HG03432 (cell line): Measurements from ENCODE around the gene MRRF.
A peak's percentile ranks its signal among the peaks of the same experiment; 100 is the strongest.

Experiments
- ATAC-seq: cut with Tn5 transposase; IDR thresholded peaks from one replicate; pipeline ENCODE4 v1.9.1; 2021; ENCODE audit warnings: mild to moderate bottlenecking, moderate library complexity; ENCODE audit not compliant: unreplicated experiment

Gene MRRF, protein sequence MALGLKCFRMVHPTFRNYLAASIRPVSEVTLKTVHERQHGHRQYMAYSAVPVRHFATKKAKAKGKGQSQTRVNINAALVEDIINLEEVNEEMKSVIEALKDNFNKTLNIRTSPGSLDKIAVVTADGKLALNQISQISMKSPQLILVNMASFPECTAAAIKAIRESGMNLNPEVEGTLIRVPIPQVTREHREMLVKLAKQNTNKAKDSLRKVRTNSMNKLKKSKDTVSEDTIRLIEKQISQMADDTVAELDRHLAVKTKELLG

DNA sequence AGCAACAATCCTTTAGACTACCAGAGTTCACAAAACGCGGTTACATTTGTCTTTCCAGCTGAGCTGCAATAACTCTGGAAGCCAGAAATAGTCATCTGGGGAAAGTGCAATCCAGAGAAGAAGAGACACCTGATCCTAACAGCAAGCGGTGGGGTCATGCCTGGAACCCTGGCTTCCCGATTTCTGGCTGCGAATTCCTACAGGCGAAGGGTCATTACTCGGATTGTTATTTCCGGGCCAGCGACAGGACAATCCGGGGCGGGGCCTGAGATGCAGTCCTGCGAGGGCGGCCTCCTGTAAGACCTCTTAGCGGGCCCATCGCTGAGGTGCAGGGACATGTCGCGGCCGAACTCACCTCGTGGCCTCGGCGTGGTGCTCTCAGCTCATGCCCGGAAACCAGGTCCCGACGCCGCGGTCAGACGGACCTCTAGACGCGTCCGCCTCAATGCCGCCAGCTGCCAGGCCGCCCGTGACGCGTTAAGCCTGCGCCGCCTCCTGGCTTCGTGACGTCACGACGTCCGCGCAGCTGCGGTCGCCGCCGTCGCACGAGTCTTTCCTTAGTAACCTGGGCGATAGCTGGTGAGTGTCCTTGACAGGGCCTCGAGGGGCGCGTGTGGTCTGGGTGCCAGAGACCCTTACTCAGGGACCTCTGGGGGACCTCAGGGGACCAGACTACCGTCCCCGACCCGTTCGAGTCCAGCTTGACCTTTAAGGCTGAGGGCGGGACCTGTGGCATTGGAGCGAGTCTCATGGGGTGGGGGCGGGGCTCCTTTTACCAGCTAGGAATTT is at the start of gene MRRF, which contains the start of gene RBM18:
Gene MRRF (plus strand): TSS at position 523 of the 789 bp plus-strand sequence. CDS start 6,010 bp downstream, outside the sequence.
Gene RBM18 (minus strand): TSS at position 481 of the 789 bp plus-strand sequence. CDS start 3,348 bp downstream, outside the sequence.
- peak; percentile 94 for ATAC-seq

DNA sequence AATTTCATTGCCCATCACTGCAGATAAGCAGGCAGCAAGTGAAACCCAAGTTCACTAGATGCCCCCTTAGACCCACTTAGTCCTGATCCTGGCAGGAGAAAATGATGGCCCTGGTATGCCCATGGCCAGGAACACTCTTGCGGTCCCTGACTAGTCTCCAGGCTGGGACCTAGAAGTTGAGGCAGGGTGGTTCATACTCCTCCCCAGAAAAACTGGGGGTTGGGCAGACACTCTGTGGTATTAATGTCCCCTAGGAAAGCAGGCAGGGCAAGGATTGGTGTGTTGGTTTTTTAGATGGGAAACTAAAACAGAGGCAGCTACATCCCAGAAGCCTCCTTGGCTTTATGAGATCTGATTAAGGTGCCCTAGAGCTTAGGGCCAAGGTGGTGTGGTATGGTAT is 49.0 kb upstream of the MRRF start:
- ATAC-seq = no peak

DNA sequence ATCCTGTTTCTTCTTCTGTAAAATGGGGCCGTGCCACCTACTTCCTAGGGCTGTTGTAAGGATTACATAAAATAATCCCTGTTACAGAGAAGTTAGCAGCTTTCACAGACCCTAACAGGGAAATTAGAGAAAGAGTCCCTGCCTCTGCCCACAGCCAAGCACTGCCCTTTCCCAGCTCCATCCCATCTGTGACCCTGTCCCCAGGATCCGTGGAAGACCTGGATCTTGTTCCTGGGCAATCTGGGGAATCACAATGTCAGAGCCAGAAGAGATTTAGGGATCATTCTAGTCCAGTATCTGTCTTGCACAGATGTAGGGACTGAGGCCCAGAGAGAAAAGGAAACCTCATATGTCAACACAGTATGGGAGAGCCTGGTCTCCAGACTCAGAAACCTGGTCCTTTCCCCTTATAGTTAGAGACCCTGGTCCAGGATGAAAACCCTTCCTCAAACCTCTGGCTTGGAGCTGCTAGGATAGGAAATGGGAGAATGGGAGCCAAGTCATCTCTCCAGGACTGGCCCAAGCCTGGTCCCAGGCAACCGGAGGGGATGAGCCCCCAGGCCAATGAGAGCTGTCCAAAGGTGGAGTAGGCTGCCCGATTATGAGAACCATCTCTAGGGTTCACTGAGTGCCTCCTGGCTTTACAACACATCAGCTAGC is 48.4 kb upstream of the MRRF start:
- no peak for ATAC-seq

DNA sequence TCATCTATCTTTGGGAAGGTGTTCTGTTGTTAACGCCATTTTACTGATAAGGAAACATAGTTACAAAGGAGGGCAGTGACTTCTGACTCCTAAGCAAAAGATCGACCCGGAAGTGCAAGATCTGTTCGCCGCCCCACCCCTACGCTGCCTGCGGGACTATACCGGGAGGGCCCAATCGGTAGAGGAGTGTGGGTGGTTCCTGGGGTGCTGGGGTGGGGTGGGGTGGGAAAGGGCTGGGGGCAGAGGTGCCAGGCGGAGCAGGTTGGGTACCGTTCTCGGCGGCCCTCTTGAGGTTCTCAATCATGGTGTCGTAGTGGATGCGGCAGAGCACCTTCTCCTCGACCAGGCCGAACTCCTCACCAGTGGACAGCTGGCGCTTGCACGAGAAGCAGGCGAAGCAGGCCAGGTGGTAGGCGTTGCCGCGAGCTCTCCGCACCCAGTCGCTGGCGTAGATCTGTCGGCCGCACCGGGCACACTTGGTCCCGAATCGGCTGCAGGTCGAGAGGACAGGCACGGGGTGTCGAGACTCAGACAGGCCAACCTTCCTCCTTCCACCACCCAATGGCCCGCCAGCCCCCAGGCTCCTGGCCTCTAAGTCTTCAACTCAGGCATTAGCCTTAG is 47.8 kb upstream of the MRRF start:
- no peak for ATAC-seq

DNA sequence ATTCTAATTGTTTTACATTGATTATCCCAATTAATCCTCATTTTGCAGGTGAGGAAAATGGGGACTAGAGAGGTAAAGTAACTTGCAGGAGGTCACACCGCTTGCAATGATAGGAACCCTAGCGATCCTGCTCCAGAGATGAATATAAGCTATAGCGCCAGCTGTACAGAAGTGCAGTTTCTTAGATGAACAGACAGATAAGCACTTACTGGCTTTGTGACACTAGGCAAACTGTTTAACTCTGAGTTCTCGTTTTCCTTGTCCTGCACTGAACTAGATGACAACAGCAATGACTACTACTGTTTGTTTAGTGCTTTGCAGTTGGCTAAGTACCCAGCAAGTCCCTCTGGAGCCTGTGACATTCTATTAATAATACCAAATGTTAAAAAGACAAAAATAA is 47.0 kb upstream of the MRRF start:
- ATAC-seq = no peak

DNA sequence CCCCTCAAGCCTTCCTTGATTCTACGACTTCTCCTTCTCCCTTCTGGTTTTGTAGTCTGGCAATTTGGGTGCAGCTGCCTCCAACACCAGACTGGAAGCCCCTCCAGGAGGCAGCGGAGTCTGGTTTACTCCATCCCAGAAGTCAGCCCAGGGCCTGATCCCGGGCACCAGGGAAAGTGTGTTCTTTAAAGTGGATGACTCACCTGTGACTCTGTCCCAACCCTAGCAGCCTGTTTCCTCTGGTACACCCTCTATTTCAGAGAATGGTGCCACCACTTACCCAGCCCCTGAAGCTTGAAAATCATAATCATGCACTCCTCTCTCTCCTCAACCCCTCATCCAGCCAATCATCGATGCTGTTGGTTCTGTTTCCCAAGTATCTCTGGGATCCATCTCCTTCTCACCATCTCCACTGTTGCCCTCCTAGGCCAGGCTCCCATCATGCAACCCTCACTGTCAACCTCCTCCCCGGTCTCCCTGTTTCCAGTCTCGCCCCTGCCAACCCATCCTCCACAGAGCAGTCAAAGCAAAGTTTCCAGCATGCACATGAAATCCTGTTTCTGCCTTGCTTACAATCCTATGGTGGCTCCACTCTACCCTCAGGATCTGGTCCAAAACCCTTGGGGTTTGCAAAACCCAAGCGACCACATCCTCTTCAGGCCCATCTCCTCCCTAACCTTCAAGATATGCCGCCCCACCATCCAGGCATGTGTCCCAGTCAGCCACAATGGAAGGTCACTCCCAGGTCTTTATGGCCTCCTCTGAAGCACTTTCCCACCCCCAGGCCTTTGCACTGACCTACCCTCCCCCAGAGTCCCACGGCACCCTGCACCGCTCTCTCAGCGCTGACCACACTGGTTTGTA is 46.4 kb upstream of the MRRF start:
- no peak for ATAC-seq

DNA sequence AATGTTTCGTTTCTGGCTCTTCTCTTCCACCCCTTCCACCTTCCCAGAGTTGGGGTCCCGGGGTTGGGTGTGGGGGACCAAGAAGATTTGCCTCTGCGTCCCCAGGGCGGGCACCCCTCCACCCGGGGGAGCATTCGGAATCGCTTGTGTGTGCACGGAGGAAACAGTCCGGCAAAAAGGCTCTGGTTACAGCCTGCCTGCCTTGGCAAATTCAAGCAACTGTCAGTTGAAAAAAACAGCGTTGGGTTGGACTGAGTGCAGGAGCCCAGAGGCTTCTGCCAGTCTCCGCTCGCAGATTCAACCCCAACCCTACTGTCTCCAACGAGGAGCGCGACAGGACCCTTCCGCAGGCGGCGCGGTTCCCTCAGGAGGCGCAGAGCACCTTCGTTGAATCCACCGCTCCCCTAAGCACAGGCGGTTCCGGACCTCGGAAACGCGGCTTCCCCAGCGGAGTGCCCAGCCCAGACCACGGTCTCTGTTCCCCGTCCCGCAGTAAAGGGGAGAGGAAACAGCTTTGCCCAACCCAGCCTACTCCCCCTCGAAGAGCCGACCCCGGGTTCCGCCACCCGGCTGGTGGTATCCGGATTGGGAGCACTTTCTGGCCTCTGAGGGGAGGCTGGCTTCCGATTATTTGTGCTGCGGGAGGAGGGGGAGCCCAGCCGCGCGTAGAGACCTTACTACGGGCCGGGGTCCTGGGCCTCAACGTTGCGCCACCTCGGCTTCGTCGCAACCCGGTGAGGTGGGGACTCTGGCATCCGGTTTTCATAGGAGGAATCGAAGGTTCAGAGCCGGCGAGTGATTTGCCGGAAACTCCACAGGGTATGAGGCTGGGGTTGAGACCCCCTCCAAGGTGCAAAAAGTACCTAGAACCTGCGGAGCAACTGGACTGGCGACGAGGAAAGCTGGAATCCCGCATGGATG is 45.5 kb upstream of the MRRF start:
- no peak for ATAC-seq

DNA sequence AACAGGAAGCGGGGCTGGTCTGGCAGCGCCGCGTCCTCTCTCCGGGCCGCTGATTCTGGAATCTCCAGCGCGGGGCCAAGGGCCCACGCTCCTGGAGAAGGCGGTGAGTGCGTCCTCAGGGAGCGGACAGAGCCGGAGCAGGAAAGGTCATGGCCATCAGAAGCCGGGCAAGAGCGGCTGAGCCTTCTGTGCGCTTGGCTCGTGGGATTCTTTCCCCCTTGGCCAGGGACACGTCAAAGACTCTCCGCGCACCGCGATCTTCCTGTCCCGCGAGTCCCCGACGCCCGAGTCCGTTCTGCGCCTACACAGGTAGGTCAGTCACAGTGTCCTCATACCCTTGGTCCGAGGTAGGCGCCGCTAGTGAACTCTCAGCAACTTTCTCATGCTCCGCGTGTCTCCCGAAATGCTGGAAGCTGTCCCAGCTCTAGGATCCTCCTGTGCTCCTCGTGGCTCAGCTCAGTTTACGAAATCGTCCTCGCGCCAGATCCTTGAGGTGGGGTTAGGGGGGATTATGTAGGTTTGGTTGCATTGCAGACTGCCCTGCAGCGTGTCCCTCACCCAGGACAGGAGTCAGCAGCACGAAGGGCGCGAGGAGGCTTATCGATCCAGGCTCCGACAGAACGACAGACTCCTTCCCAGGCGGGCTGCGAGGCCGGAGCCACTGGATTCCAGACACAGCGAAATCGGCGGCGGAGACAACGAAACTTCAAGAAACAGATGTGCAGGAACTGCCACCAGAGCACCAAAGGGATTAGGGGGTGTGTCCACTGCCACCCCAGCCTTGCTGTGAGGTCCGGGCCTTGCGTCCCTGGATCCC is 44.6 kb upstream of the MRRF start:
- ATAC-seq = no peak

DNA sequence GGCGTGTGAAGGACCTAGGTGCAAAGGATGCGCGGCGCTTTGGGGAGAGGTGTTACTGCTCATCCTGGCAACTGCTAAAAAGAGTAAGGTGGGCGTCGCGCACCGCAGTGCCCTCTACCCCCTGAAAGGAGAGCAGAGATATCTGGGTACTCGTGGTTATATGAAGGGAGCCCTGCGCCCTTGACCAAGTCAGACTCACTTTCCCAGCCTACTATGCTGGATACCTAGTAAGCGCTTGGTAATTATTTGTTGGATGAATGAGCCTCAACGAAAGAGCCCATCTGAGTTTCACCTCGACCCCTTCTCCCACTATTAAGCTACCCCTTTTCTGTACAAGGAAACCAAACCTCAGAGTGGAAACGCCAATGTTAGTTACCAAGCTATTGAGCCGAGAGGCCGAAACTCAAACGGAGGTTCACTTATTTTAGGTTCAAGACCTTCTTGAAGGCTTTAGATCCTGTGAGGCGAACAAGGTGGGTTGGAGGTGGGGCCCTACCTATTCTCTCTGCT is 44.0 kb upstream of the MRRF start:
- no peak for ATAC-seq

DNA sequence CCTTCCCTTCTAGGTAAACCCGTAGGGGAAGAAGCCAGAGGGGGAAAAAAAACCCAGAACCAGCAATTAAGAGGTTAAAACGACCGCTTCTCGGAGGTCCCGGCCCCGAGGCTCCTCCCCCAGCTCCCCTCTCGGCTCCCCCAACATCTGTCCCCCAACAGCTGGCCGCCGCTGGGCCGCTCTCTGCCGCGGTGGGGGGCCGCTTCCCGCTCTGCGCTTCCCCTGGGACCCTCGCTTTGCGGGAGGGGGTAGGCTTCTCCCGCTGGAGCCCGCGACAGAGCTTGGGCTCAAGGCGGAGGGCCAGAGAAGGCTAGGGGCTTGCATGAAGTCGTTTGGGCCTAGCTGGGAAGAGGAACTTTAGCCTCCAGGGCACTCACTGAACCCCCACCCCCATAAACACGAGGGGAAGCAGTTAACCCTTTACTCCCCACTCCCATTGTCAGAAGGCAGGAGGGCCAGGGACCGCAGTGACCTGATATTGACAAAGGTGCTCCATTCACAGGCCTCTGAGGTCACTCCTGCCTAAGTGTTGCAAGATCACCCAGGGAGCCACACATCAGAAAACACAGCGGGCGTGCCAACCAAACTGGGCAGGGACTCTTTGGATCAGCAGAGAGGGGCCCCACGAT is 43.4 kb upstream of the MRRF start:
- ATAC-seq = no peak

DNA sequence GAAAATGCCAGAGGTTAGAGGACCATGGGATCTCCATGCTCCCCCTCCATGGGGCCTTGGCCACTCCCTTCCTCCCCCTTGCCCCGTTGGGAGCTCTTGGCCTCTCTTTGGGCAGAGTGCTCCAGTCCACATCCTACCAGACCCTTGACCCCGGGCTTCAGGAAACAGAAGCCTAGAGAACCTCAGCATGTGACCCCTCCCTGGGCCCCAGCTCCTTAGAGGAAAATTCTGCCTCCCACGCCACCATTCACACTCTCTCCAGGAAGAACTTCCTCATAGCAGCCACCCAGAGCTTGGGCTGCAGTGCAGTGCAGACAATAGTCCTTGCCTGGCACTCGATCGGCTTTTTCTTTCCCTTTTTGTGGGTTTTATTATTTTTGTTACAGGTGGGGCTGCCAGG is 41.9 kb upstream of the MRRF start:
- ATAC-seq = no peak

DNA sequence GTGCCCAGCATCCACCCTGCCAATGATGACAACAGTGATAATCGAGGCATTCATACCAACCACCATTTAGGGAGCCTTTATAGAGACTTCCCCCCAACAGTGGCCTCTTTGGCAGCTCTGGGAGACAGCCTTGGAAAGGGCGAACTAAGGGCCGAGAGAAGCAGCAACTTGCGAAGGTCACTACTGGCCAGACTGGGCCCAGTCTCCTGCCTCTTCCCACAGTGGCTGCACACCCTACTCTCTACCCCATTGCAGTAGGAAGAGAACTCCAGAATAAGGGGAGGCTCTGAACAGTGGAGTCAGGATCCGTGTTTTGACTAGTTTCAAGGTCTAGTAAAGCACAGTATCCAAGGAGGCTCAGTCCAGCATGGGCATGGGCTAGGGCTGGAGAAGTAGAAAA is 41.2 kb upstream of the MRRF start:
- no peak for ATAC-seq

DNA sequence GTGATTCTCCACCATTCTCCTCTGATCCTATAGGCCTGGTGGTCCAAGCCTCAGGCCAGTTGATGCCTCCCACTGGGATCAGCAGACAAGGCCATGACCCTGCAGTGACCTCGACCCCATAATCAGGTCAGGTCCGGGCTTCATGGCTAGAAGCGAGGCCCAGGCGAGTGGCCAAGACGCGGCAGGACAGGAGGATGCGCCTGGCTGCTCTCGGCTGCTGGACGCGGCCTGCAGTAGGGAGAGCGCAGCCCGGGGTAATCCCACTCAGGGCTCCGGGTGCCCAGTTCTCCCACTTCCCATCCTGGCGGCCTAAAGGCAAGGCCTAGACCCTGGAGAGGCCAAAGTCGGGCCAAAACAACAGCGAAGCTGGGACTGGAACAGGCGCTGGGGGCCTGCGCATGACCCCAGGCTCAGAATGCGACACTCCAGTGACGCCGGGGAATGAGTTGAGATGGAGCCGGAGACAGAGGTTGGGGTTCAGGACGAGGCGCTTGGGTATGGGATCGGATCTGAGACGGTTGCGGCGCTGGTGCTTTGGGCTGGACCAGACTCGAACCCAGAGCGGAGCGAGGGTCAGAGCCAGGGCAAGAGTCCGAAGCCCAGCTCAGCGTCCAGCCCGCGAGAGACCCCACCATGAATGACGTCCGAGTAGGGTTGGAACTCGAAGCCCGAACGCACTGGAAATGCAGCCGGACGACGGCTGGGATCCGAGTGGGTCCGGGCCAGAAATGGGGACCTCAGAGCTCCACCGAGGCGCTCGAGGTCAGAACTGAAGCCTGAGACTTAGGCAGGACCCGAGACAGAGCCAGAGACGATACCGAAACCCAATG is 39.2 kb upstream of the MRRF start:
- no peak for ATAC-seq

DNA sequence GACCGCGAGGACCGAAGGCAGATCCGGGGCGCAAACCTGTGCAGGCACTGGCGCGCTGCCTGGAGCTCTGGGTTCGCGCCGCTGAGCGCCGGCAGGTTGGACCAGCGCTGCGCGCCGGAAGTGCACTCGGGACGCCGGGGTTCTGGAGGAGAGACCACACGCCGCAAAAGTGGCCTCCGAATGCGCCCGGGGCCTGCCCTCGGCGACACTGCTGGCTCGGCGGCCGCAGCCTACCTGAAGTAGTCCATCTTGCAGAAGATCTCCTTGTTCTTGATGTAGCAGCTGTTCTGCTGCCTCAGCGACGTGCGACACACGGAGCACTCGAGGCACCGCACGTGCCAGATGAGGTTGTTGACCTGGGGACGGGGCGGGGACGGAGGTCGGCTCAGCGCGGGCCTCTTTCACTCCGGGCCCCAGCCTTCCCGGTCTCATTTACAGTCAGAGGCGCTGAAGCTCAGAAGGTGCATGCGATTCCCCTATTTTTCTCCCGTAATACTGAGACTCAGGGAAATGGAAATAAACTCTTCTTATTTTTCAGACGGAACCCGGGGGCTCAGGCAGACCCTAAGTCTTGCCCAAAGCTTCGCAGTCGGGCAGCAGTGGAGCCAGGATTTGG is 38.4 kb upstream of the MRRF start:
- ATAC-seq = no peak

DNA sequence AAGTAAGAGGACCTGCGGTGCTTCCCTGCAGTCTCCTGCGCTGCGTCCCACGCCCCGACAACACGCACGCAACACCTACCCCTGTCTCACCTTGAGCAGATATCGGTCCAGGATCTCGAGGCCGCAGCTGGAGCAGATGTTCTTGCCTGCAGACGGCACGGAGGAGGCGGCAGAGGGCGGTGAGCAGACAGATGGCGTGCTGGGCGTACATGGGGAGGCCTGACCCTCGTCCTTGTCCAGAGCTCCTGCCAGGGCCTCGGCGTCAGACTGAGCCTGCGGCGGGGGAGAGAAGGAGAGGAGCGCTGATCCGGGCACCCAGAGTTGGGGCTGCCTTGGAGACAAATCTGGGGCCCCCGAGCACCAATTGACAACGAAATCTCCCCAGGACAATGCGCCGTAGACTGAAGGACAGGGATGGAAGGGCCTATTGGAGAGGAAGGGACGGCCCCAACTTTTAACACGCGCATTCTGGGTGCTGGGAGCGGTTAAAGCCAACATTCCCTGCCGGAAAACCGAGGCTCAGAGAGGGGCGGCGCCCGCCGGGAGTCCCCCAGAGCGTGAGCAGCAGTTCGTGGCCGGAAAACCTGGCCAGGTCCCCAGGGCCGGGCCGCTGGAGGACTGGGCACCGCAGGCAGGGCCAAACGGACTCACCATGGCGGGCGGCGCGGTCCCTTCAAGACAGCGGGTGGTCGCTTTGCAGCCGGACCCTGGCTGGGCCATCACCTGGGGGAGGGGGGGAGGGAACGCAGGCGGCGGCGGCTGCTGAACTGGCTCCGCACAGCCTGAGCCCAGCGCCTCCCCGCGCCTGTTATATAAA is 37.7 kb upstream of the MRRF start:
- no peak for ATAC-seq

DNA sequence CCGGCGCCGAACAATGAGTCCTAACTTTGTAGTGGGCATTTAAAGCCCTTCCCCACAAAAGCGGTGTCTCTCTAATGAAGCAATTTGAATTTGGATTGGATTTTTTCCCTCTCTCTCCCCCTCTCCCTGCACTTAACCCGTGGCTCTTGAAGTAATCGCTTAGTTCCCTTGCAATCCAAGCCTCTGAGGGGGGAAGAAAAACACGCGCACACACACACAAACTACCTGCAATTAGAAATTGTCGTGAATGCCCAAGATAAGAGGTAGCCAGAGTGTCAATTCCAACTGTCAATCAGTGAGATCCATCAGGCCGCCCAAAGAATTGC is 37.1 kb upstream of the MRRF start:
- ATAC-seq = no peak
